ENCODE measurements around the gene WDR89.
"Not testable (repeated sequence)": the region's sequence is repeated elsewhere in the genome, so short reads cannot be mapped to it uniquely, and the experiment has no call there.

The WDR89 gene

GRCh38 chr14:63594455-63595372, 47.0 kb downstream of the WDR89 start:
- DNase-seq, result no peak

GRCh38 chr14:63583046-63583445, 58.6 kb downstream of the WDR89 start:
- not testable (repeated sequence) for DNase-seq

GRCh38 chr14:63581491-63581890, 60.2 kb downstream of the WDR89 start:
- no peak for DNase-seq

- no peak for DNase-seq
Measured at GRCh38 chr14:63578300-63578699, 63.4 kb downstream of the WDR89 start.

GRCh38 chr14:63573581-63573980, 68.1 kb downstream of the WDR89 start:
- DNase-seq, result no peak

- DNase-seq, result no peak
Measured at GRCh38 chr14:63565448-63565847, 76.2 kb downstream of the WDR89 start.

GRCh38 chr14:63564318-63564717, 77.4 kb downstream of the WDR89 start:
- DNase-seq, result no peak

GRCh38 chr14:63563370-63564026, 78.2 kb downstream of the WDR89 start:
- DNase-seq, result no peak

- DNase-seq, result no peak
Measured at GRCh38 chr14:63562405-63562804, 79.3 kb downstream of the WDR89 start.

- DNase-seq, result no peak
Measured at GRCh38 chr14:63555572-63555971, 86.1 kb downstream of the WDR89 start.

GRCh38 chr14:63551332-63551731, 90.3 kb downstream of the WDR89 start:
- no peak for DNase-seq

GRCh38 chr14:63547798-63548335, 93.8 kb downstream of the WDR89 start:
- no peak for DNase-seq
